H1 (cell line): ENCODE results near the gene PROSER3. TPM values are rescaled to one million over a fixed set of nuclear protein-coding genes. Genes with fewer than 3 reads are reported as not detected.

Source experiments
- CTCF ChIA-PET: fragments of 300-600 bp; sonication (Branson Sonifier 250); formaldehyde crosslinking; loops from one replicate; lab custom pipeline; 2021; ENCODE audit not compliant: partially characterized antibody; lab: Charles Lee
- POLR2A ChIA-PET: fragments of 300-600 bp; sonication (Branson Sonifier 250); formaldehyde crosslinking; loops from one replicate; lab custom pipeline; 2021; ENCODE audit warnings: inconsistent platforms; ENCODE audit not compliant: partially characterized antibody; lab: Charles Lee
- DNase-seq, 2 experiments: peaks; one replicate each; pipeline versions ENCODE4 v3.0.0 to v3.0.0-alpha.2; 2010 to 2022; ENCODE audit warnings: low spot score in 2 of 2, low read depth in 1 of 2, mixed read lengths in 1 of 2
- FAIRE-seq: peaks from 2 replicates; lab custom pipeline; 2011; peaks lifted over from hg19 to GRCh38; lab: Jason Lieb, UNC
- H2AFZ ChIP-seq: 2 replicates; pipeline ENCODE4 v1.8.1; 2012; ENCODE audit warnings: low read length, inconsistent platforms
- H2AK5ac ChIP-seq: 2 replicates; pipeline ENCODE4 v1.6.1; 2013; ENCODE audit warnings: low read depth, low read length
- H2BK120ac ChIP-seq: replicated peaks from 2 replicates; pipeline ENCODE3; 2013; ENCODE audit warnings: low read depth, low read length, inconsistent platforms
- H2BK12ac ChIP-seq: 2 replicates; pipeline ENCODE4 v1.6.1; 2013; ENCODE audit warnings: low read depth, low read length
- H2BK15ac ChIP-seq: 2 replicates; pipeline ENCODE4 v1.6.1; 2013; ENCODE audit warnings: low read length
- H2BK20ac ChIP-seq: 2 replicates; pipeline ENCODE4 v1.6.1; 2013; ENCODE audit warnings: low read length
- H2BK5ac ChIP-seq: 2 replicates; pipeline ENCODE4 v1.6.1; 2013; ENCODE audit warnings: low read depth, low read length
- H3K14ac ChIP-seq: 2 replicates; pipeline ENCODE4 v1.6.1; 2013; ENCODE audit warnings: inconsistent platforms; ENCODE audit not compliant: insufficient read length
- H3K18ac ChIP-seq: 2 replicates; pipeline ENCODE4 v1.6.1; 2013; ENCODE audit warnings: low read length; ENCODE audit errors: extremely low read depth
- H3K23ac ChIP-seq: 2 replicates; pipeline ENCODE4 v1.6.1; 2013; ENCODE audit warnings: inconsistent platforms; ENCODE audit not compliant: insufficient read length
- H3K23me2 ChIP-seq: 2 replicates; pipeline ENCODE4 v1.6.1; 2013; ENCODE audit warnings: low read depth, low read length
- H3K27ac ChIP-seq: 2 replicates; pipeline ENCODE4 v1.6.1; 2011; ENCODE audit warnings: low read depth, low read length, inconsistent platforms
- H3K27me3 ChIP-seq, 4 experiments: replicated peaks in 1 of 4; 1 replicate in 1 of 4; 2 replicates in 3 of 4; pipeline versions ENCODE4 v1.6.1 to v1.8.1; 2011 to 2013; ENCODE audit warnings: low read length in 3 of 4, mild to moderate bottlenecking in 3 of 4, inconsistent platforms in 2 of 4, mixed read lengths in 2 of 4, moderate library complexity in 1 of 4; ENCODE audit not compliant: control insufficient read depth in 3 of 4, insufficient read depth in 3 of 4; ENCODE audit errors: extremely low read depth in 1 of 4
- H3K36me3 ChIP-seq, 4 experiments: 2 replicates each; pipeline versions ENCODE4 v1.6.1 to v1.8.1; 2011 to 2013; ENCODE audit warnings: mild to moderate bottlenecking in 4 of 4, low read length in 3 of 4, moderate library complexity in 2 of 4, control low read depth in 1 of 4, inconsistent platforms in 1 of 4; ENCODE audit not compliant: insufficient read depth in 4 of 4, control insufficient read depth in 2 of 4
- H3K4ac ChIP-seq: replicated peaks from 2 replicates; pipeline ENCODE3; 2013; ENCODE audit warnings: low read length, low read depth, mixed read lengths, inconsistent platforms; ENCODE audit not compliant: insufficient read length
- H3K4me1 ChIP-seq, 4 experiments: replicated peaks in 1 of 4; 1 replicate in 1 of 4; 2 replicates in 3 of 4; pipeline versions ENCODE4 v1.6.1 to v1.8.1; 2011 to 2013; ENCODE audit warnings: low read length in 3 of 4, inconsistent platforms in 2 of 4, mixed read lengths in 1 of 4; ENCODE audit not compliant: insufficient read depth in 4 of 4, control insufficient read depth in 3 of 4
- H3K4me2 ChIP-seq, 2 experiments: 2 replicates each; pipeline versions ENCODE4 v1.6.1 to v1.8.1; 2011 to 2013; ENCODE audit warnings: low read depth in 2 of 2, low read length in 2 of 2, control low read depth in 1 of 2, inconsistent platforms in 1 of 2, mild to moderate bottlenecking in 1 of 2; ENCODE audit not compliant: insufficient read depth in 1 of 2
- H3K4me3 ChIP-seq, 4 experiments: fragments of 200-600, 300-600 bp in 1 of 4; sonication (generic), shearing (Covaris generic), sonication (Bioruptor Twin) in 1 of 4; 2 replicates each; pipeline versions ENCODE4 v1.5.1 to v1.8.1; 2011 to 2016; ENCODE audit warnings: low read length in 4 of 4, low read depth in 3 of 4, control low read depth in 2 of 4, inconsistent platforms in 2 of 4, mild to moderate bottlenecking in 2 of 4, mixed read lengths in 1 of 4, moderate library complexity in 1 of 4; ENCODE audit not compliant: insufficient read depth in 2 of 4; ENCODE audit errors: extremely low read depth in 1 of 4
- H3K56ac ChIP-seq: replicated peaks from 2 replicates; pipeline ENCODE3; 2013; ENCODE audit warnings: low read depth, mild to moderate bottlenecking, mixed read lengths, low read length, inconsistent platforms; ENCODE audit not compliant: insufficient read length
- H3K79me1 ChIP-seq: 2 replicates; pipeline ENCODE4 v1.6.1; 2013; ENCODE audit warnings: low read depth, low read length, control low read depth
- H3K79me2 ChIP-seq, 2 experiments: 2 replicates each; pipeline versions ENCODE4 v1.6.1 to v1.8.1; 2012 to 2013; ENCODE audit warnings: low read length in 2 of 2, mild to moderate bottlenecking in 2 of 2, inconsistent platforms in 1 of 2; ENCODE audit not compliant: insufficient read depth in 2 of 2, control insufficient read depth in 1 of 2
- H3K9ac ChIP-seq, 4 experiments: replicated peaks in 1 of 4; 1 replicate in 1 of 4; 2 replicates in 3 of 4; pipeline versions ENCODE4 v1.6.1 to v1.8.1; 2011 to 2013; ENCODE audit warnings: low read depth in 3 of 4, low read length in 3 of 4, control low read depth in 2 of 4, mild to moderate bottlenecking in 2 of 4, moderate library complexity in 2 of 4, inconsistent platforms in 1 of 4; ENCODE audit errors: extremely low read depth in 1 of 4
- H3K9me3 ChIP-seq, 2 experiments: 2 replicates each; pipeline versions ENCODE4 v1.6.1 to v1.8.1; 2012 to 2013; ENCODE audit warnings: mild to moderate bottlenecking in 2 of 2, moderate library complexity in 2 of 2, control low read depth in 1 of 2, inconsistent platforms in 1 of 2, low read depth in 1 of 2, low read length in 1 of 2, mixed read lengths in 1 of 2; ENCODE audit not compliant: insufficient read depth in 2 of 2
- H4K20me1 ChIP-seq, 2 experiments: replicated peaks in 1 of 2; 2 replicates each; pipeline versions ENCODE3 to v1.8.1; 2011 to 2013; ENCODE audit warnings: inconsistent platforms in 2 of 2, low read length in 2 of 2, mild to moderate bottlenecking in 1 of 2; ENCODE audit not compliant: insufficient read depth in 2 of 2, control insufficient read depth in 1 of 2
- H4K5ac ChIP-seq: 2 replicates; pipeline ENCODE4 v1.6.1; 2013; ENCODE audit warnings: low read length, low read depth, mixed read lengths, inconsistent platforms; ENCODE audit not compliant: insufficient read length
- H4K8ac ChIP-seq: 2 replicates; pipeline ENCODE4 v1.8.0; 2013; ENCODE audit warnings: mild to moderate bottlenecking, moderate library complexity, low read length, inconsistent platforms; ENCODE audit not compliant: insufficient read depth; ENCODE audit errors: extremely low read depth
- H4K91ac ChIP-seq: replicated peaks from 2 replicates; pipeline ENCODE3; 2013; ENCODE audit warnings: low read length, mixed read lengths, inconsistent platforms; ENCODE audit not compliant: insufficient read length
- E2F6 ChIP-seq: IDR thresholded peaks from 2 replicates; pipeline ENCODE4 v1.6.1; 2012; ENCODE audit warnings: inconsistent platforms
- WGBS, 2 experiments: shearing (Covaris generic) in 1 of 2; methylation state at CpG; one replicate each; pipeline versions ENCODE4 v1.1.6 to v1.1.7; 2013 to 2015; ENCODE audit warnings: low lambda C conversion rate in 2 of 2, mixed read lengths in 2 of 2, inconsistent platforms in 1 of 2, low coverage in 1 of 2, missing lambda C conversion rate in 1 of 2; ENCODE audit not compliant: insufficient replicate concordance in 2 of 2, insufficient coverage in 1 of 2, insufficient read length in 1 of 2; ENCODE audit errors: extremely low coverage in 1 of 2, missing lambda C conversion rate in 1 of 2; 5-methylcytosine and 5-hydroxymethylcytosine counted together
- polyA plus RNA-seq, 7 experiments: library from polyadenylated mRNA; depleted of rRNA in 3 of 7; stranded (reverse) in 5 of 7; unstranded in 2 of 7; fragments of >200 nt in 5 of 7; fragments of 200-250 nt in 2 of 7; gene quantifications; 1 replicate in 5 of 7; 2 replicates in 1 of 7; 4 replicates in 1 of 7; pipeline versions ENCODE4 v1.2.1 to v1.2.3, GENCODE V29; 2011 to 2013; ENCODE audit warnings: missing spikeins in 2 of 7, mixed read lengths in 2 of 7
- total RNA-seq: library from RNA; stranded (reverse); fragmentation: NEBNext Ultra II Directional; extraction: Animal tissue kit (Norgen Biotek cat#: 25700); gene quantifications from 2 replicates; pipeline ENCODE4 v1.2.1, GENCODE V29; 2021

Gene PROSER3
- total and polyA plus RNA-seq, 2 of the 8 experiments (the other 6 are each of a cell fraction or from before 2014, with no cell fraction given), result 17.8 to 28.9 TPM

- H3K9ac ChIP-seq, result peak overlapping the region in 1 of 4 experiments; percentile 80; a peak in 2 of 7 replicates
- H4K8ac ChIP-seq, result no peak overlapping the region; the same call in 1 of the 2 replicates
- 74% methylated on average over 7 of the region's 7 CpGs; no CpG with 5 or more reads in 1 of the 2 experiments for WGBS, 2 experiments
- H3K23me2 ChIP-seq, result peaks cover 13% of the 10 kb centered on the region
- no peak overlapping the region for H3K14ac ChIP-seq
- H2BK120ac ChIP-seq, result no peak overlapping the region
- peaks cover 0 to 33% (median 17%) of the 10 kb centered on the region in 4 experiments; a peak in 6 of 7 replicates for H3K4me1 ChIP-seq
- H3K23ac ChIP-seq, result no peak overlapping the region
- peak overlapping the region; percentile 71 for H3K4ac ChIP-seq
- no peaks in the 10 kb centered on the region for H3K9me3 ChIP-seq
- H2BK12ac ChIP-seq, result 0 out of 2 replicates have a peak overlapping the region, but pooled peaks have one; percentile 39
- H3K79me2 ChIP-seq, result peaks cover 0 to 20% of the 10 kb centered on the region in 2 experiments; a peak in 3 of 4 replicates
- H2BK20ac ChIP-seq, result no peak overlapping the region
- peak overlapping the region; percentile 34 to 88 (median 82); a peak in 6 of 8 replicates for H3K4me3 ChIP-seq
- H4K5ac ChIP-seq, result no peak overlapping the region
- peaks cover 8% of the 10 kb centered on the region; the same call in 1 of the 2 replicates for H3K79me1 ChIP-seq
- H3K4me2 ChIP-seq, result peak overlapping the region; percentile 84 to 92
- H2BK15ac ChIP-seq, result 0 out of 2 replicates have a peak overlapping the region, but pooled peaks have one; percentile 61
- H4K91ac ChIP-seq, result no peak overlapping the region
- POLR2A ChIA-PET, result interaction anchor here (1.0 to 4.9 kb wide), 10 partner anchors 9 to 205 kb away, joined by 3 to 28 read pairs (median 4); partner anchors contain the start of genes HSPB6 and ZBTB32
- H3K27me3 ChIP-seq, result no peaks in the 10 kb centered on the region
- peak overlapping the region; percentile 99 for H3K18ac ChIP-seq
- H2AFZ ChIP-seq, result no peak overlapping the region
- H2BK5ac ChIP-seq, result peak overlapping the region; percentile 99
- peaks cover 12% of the 10 kb centered on the region in 2 experiments for H4K20me1 ChIP-seq
- H3K36me3 ChIP-seq, result peaks cover 0 to 7% (median 0%) of the 10 kb centered on the region in 4 experiments; a peak in 4 of 8 replicates
- CTCF ChIA-PET, result interaction anchor here (0.6 to 6.6 kb wide), 10 partner anchors 9 to 277 kb away, joined by 3 to 105 read pairs (median 5); partner anchors contain the start of gene ZBTB32
- H3K56ac ChIP-seq, result no peak overlapping the region
- DNase-seq (no peak), FAIRE-seq (no peak)
- H3K27ac ChIP-seq, result no peak overlapping the region
- TF ChIP-seq E2F6, result no peak
- H2AK5ac ChIP-seq, result peak overlapping the region; percentile 31; the same call in 1 of the 2 replicates
Observed at GRCh38 chr19:35715355-35715809, 42.6 kb upstream of the PROSER3 start.
